Measurements from ENCODE around the gene KLHL15. TPM values are rescaled to one million over a fixed set of nuclear protein-coding genes. Genes with fewer than 3 reads are reported as not detected.
A peak's percentile ranks its signal among the peaks of the same experiment; 100 is the strongest.

KLHL15 gene, protein sequence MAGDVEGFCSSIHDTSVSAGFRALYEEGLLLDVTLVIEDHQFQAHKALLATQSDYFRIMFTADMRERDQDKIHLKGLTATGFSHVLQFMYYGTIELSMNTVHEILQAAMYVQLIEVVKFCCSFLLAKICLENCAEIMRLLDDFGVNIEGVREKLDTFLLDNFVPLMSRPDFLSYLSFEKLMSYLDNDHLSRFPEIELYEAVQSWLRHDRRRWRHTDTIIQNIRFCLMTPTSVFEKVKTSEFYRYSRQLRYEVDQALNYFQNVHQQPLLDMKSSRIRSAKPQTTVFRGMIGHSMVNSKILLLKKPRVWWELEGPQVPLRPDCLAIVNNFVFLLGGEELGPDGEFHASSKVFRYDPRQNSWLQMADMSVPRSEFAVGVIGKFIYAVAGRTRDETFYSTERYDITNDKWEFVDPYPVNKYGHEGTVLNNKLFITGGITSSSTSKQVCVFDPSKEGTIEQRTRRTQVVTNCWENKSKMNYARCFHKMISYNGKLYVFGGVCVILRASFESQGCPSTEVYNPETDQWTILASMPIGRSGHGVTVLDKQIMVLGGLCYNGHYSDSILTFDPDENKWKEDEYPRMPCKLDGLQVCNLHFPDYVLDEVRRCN
- 10 to 100 TPM in 1 of 2 donors, 1 to 10 TPM in 1; 5.5 to 18.9 TPM for total RNA-seq
- polyA plus RNA-seq, result 1 to 10 TPM; 1.7 to 2.4 TPM
- long read RNA-seq, donor 1, result 0 reads
- long read RNA-seq, donor 2, result 0 reads
- long read RNA-seq, donor 3, partial matches to known transcripts, result 12 of 12 reads
- long read RNA-seq, donor 3, other reads (novel, unspliced or antisense), result 0 of 12 reads
- long read RNA-seq, donor 4, partial matches to known transcripts, result 174 of 174 reads
- long read RNA-seq, donor 4, other reads (novel, unspliced or antisense), result 0 of 174 reads
- long read RNA-seq, donor 5, result 0 reads

DNA sequence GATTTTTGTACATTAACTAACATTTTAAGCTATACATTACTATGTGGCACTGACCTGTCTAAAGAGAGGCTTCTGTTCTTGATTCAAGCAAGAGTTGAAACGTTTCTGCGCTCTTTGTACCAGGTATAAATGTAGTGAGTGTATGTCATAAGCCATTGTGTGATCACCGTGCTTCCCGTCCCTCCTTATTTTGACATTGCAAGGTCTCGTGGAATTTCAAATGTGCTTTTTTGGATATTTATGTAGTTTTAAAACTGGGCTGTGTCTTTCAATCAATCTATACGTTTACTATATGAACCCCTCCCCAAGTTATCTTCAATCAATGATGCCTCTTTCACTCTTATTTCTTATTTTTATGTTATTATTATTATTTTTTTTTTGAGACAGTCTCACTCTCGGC lies at the start of gene KLHL15:
Gene KLHL15 (minus strand): TSS at position 101 of the 400 bp plus-strand sequence. CDS start 20,493 bp downstream, outside the sequence.
- peak within 1 kb of the TSS; percentile 98 to 99 for H3K27ac ChIP-seq (ENCODE audit: low read depth in 1 of 2, low read length in 1 of 2)
- H3K4me3 ChIP-seq, result peak within 1 kb of the TSS; percentile 55
- H3K9ac ChIP-seq (ENCODE audit: insufficient read depth in 1 of 2, low read length in 2 of 2), result peak within 1 kb of the TSS; percentile 54 to 90
- H3K36me3 ChIP-seq (ENCODE audit: control insufficient read depth in 4 of 4, insufficient read depth in 4 of 4, low read length in 4 of 4), result no peaks in the 10 kb centered on the region
- peaks cover 7 to 25% (median 24%) of the 10 kb centered on the region in 3 donors for H3K27me3 ChIP-seq (ENCODE audit: control insufficient read depth in 3 of 3, insufficient read depth in 3 of 3, low read length in 2 of 3)
- no peaks in the 10 kb centered on the region for H3K4me1 ChIP-seq (ENCODE audit: control insufficient read depth in 5 of 5, insufficient read depth in 5 of 5, low read length in 5 of 5)
- ATAC-seq (ENCODE audit: insufficient read depth, low FRiP score) (no peak), DNase-seq (no peak)
- TF ChIP-seq, protein P1, sequence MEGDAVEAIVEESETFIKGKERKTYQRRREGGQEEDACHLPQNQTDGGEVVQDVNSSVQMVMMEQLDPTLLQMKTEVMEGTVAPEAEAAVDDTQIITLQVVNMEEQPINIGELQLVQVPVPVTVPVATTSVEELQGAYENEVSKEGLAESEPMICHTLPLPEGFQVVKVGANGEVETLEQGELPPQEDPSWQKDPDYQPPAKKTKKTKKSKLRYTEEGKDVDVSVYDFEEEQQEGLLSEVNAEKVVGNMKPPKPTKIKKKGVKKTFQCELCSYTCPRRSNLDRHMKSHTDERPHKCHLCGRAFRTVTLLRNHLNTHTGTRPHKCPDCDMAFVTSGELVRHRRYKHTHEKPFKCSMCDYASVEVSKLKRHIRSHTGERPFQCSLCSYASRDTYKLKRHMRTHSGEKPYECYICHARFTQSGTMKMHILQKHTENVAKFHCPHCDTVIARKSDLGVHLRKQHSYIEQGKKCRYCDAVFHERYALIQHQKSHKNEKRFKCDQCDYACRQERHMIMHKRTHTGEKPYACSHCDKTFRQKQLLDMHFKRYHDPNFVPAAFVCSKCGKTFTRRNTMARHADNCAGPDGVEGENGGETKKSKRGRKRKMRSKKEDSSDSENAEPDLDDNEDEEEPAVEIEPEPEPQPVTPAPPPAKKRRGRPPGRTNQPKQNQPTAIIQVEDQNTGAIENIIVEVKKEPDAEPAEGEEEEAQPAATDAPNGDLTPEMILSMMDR (IDR thresholded peaks at IDR 0.05; ENCODE audit: control extremely low read depth, extremely low read depth), result no peak
- no peaks in the 10 kb centered on the region for H3K9me3 ChIP-seq (ENCODE audit: control insufficient read depth in 4 of 4, insufficient read depth in 3 of 4, low read length in 3 of 4)
- 77 to 85% methylated on average over 7 of the region's 7 CpGs for WGBS, 2 donors

DNA sequence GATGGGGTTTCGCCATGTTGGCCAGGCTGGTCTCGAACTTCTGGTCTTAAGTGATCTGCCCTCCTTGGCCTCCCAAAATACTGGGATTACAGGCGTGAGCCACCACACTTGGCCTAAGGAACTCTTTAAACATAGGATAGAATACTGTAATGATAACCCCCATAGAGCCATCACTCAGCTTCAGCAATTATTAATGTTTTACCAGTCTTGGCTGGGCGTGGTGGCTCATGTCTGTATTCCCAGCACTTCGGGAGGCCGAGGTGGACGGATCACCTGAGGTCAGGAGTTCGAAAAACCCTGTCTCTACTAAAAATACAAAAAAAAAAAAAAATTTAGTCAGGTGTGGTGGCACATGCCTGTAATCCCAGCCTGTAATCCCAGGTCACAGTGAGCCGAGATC lies 42.9 kb upstream of the KLHL15 start:
- DNase-seq, result no peak
- no peak for ATAC-seq (ENCODE audit: insufficient read depth, low FRiP score)
- Histone ChIP-seq H3K4me3 (no peak overlapping the region), H3K27me3 (ENCODE audit: control insufficient read depth in 3 of 3, insufficient read depth in 3 of 3, low read length in 2 of 3) (peaks cover 0 to 5% (median 0%) of the 10 kb centered on the region in 3 donors), H3K9ac (ENCODE audit: insufficient read depth in 1 of 2, low read length in 2 of 2) (no peak overlapping the region), H3K9me3 (ENCODE audit: control insufficient read depth in 4 of 4, insufficient read depth in 3 of 4, low read length in 3 of 4) (no peaks in the 10 kb centered on the region), H3K27ac (ENCODE audit: low read depth in 1 of 2, low read length in 1 of 2) (no peak overlapping the region), H3K4me1 (ENCODE audit: control insufficient read depth in 5 of 5, insufficient read depth in 5 of 5, low read length in 5 of 5) (no peaks in the 10 kb centered on the region), H3K36me3 (ENCODE audit: control insufficient read depth in 4 of 4, insufficient read depth in 4 of 4, low read length in 4 of 4) (peaks cover 5 to 34% (median 21%) of the 10 kb centered on the region in 4 donors)
- TF ChIP-seq, protein P1 (IDR thresholded peaks at IDR 0.05; ENCODE audit: control extremely low read depth, extremely low read depth), result no peak
- WGBS, 2 donors, result 92 to 97% methylated on average over 9 of the region's 9 CpGs

DNA sequence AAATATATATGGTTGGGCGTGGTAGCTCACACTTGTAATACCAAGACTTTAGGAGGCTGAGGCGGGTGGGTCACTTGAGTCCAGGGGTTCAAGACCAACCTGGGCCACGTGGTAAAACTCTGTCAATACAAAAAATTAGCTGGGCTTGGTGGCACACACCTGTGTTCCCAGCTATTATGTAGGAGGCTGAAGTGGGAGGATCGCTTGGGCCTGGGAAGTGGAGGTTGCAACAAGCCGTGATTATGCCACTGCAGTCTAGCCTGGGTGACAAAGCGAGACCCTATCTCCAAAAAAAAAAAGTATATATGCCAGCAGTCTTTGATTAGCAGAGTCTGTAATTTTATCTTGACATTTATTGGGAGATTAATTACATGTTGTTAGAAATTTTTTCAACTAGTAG lies 36.5 kb upstream of the KLHL15 start:
- Histone ChIP-seq H3K27me3 (ENCODE audit: control insufficient read depth in 3 of 3, insufficient read depth in 3 of 3, low read length in 2 of 3) (peaks cover 0 to 8% (median 0%) of the 10 kb centered on the region in 3 donors), H3K27ac (ENCODE audit: low read depth in 1 of 2, low read length in 1 of 2) (no peak overlapping the region), H3K4me1 (ENCODE audit: control insufficient read depth in 5 of 5, insufficient read depth in 5 of 5, low read length in 5 of 5) (no peaks in the 10 kb centered on the region), H3K4me3 (no peak overlapping the region), H3K36me3 (ENCODE audit: control insufficient read depth in 4 of 4, insufficient read depth in 4 of 4, low read length in 4 of 4) (peaks cover 2 to 46% (median 31%) of the 10 kb centered on the region in 4 donors), H3K9ac (ENCODE audit: insufficient read depth in 1 of 2, low read length in 2 of 2) (no peak overlapping the region), H3K9me3 (ENCODE audit: control insufficient read depth in 4 of 4, insufficient read depth in 3 of 4, low read length in 3 of 4) (no peaks in the 10 kb centered on the region)
- TF ChIP-seq, protein P1 (IDR thresholded peaks at IDR 0.05; ENCODE audit: control extremely low read depth, extremely low read depth), result no peak
- DNase-seq (no peak), ATAC-seq (ENCODE audit: insufficient read depth, low FRiP score) (no peak)
- WGBS, 2 donors, result 89 to 95% methylated on average over 6 of the region's 6 CpGs
